K562 (cell line): Measurements from ENCODE around the gene B4GALNT2. TPM values are rescaled to one million over a fixed set of nuclear protein-coding genes. Genes with fewer than 3 reads are reported as not detected.

Experiments
- ATAC-seq: fragments of 200-7000 bp; cut with Tn5 transposase; 3 replicates; pipeline ENCODE4 v1.9.1; 2020; ENCODE audit warnings: moderate library complexity
- BruUV-seq: library from RNA; stranded (reverse); fragments of 400-500 nt; replicated peaks from 2 replicates; lab custom pipeline; 2021; lab: Mats Ljungman, UMichigan
- CTCF ChIA-PET: fragments of 300-600 bp; formaldehyde crosslinking; extraction: SDS; loops from one replicate; lab custom pipeline; 2021; ENCODE audit warnings: low intra/inter-chr PET ratio; lab: Yijun Ruan, JAX
- POLR2A ChIA-PET: fragments of 300-600, 350-650 bp; sonication (Branson Sonifier 250); formaldehyde crosslinking; extraction: SDS; loops from one replicate; lab custom pipeline; 2021; ENCODE audit warnings: antibody characterized with exemption, inconsistent platforms; lab: Yijun Ruan, JAX
- DNase-seq, 4 experiments: peaks; one replicate each; pipeline versions ENCODE4 v3.0.0 to v3.0.0-alpha.2; 2011 to 2018; ENCODE audit warnings: low spot score in 3 of 4, mixed read lengths in 3 of 4; ENCODE audit errors: extremely low read depth in 1 of 4
- FAIRE-seq: peaks from 2 replicates; lab custom pipeline; 2011; peaks lifted over from hg19 to GRCh38; lab: Jason Lieb, UNC
- H2AFZ ChIP-seq: 2 replicates; pipeline ENCODE4 v1.6.0; 2011; ENCODE audit warnings: low read depth, low read length, control low read depth, inconsistent platforms
- H3K27ac ChIP-seq: fragments of 200-600 bp; 3 replicates; pipeline ENCODE4 v1.8.0; 2011; ENCODE audit warnings: low read depth, mild to moderate bottlenecking, control low read depth, inconsistent platforms, low read length, moderate library complexity, mixed read lengths; ENCODE audit errors: extremely low read depth
- H3K27me3 ChIP-seq, 2 experiments: fragments of 300-600 bp in 1 of 2; 2 replicates in 1 of 2; 3 replicates in 1 of 2; pipeline versions ENCODE4 v1.6.0 to v1.8.0; 2011; ENCODE audit warnings: inconsistent platforms in 2 of 2, low read length in 2 of 2, mild to moderate bottlenecking in 1 of 2, mixed read lengths in 1 of 2, moderate library complexity in 1 of 2; ENCODE audit not compliant: control insufficient read depth in 2 of 2, insufficient read depth in 2 of 2
- H3K36me3 ChIP-seq: fragments of 300-600 bp; 3 replicates; pipeline ENCODE4 v1.8.0; 2011; ENCODE audit warnings: mild to moderate bottlenecking, low read length, inconsistent platforms; ENCODE audit not compliant: control insufficient read depth, insufficient read depth
- H3K4me1 ChIP-seq, 2 experiments: fragments of 200-600 bp in 1 of 2; replicated peaks in 1 of 2; 2 replicates in 1 of 2; 3 replicates in 1 of 2; pipeline versions ENCODE4 v1.5.1 to v1.8.0; 2011; ENCODE audit warnings: inconsistent platforms in 2 of 2, low read length in 2 of 2, mild to moderate bottlenecking in 1 of 2, mixed read lengths in 1 of 2, moderate library complexity in 1 of 2; ENCODE audit not compliant: control insufficient read depth in 2 of 2, insufficient read depth in 2 of 2
- H3K4me2 ChIP-seq: 2 replicates; pipeline ENCODE4 v1.6.1; 2011; ENCODE audit warnings: low read length, control low read depth, inconsistent platforms, mixed read lengths; ENCODE audit not compliant: insufficient read depth
- H3K4me3 ChIP-seq: fragments of 200-600 bp; sonication (generic), shearing (Covaris generic); 2 replicates; pipeline ENCODE4 v1.5.1; 2016; ENCODE audit warnings: control low read depth, inconsistent platforms
- H3K79me2 ChIP-seq: fragments of 200-600 bp; 3 replicates; pipeline ENCODE4 v1.8.0; 2011; ENCODE audit warnings: low read length, inconsistent platforms; ENCODE audit not compliant: control insufficient read depth, insufficient read depth
- H3K9ac ChIP-seq, 2 experiments: 2 replicates each; pipeline versions ENCODE4 v1.6.0 to v1.6.1; 2011; ENCODE audit warnings: low read depth in 2 of 2, low read length in 2 of 2, control low read depth in 1 of 2, inconsistent platforms in 1 of 2, mild to moderate bottlenecking in 1 of 2, mixed read lengths in 1 of 2; ENCODE audit not compliant: insufficient read depth in 1 of 2
- H3K9me1 ChIP-seq: one replicate; pipeline ENCODE4 v1.6.0; 2011; ENCODE audit warnings: inconsistent platforms, mild to moderate bottlenecking, low read length, moderate library complexity; ENCODE audit not compliant: control insufficient read depth, insufficient read depth
- H3K9me3 ChIP-seq: replicated peaks from 2 replicates; pipeline ENCODE4 v1.5.1; 2011; ENCODE audit warnings: low read depth, low read length, inconsistent platforms; ENCODE audit not compliant: control insufficient read depth, insufficient read depth
- H4K20me1 ChIP-seq: replicated peaks from 2 replicates; pipeline ENCODE4 v1.6.1; 2011; ENCODE audit warnings: low read length, inconsistent platforms, mixed read lengths; ENCODE audit not compliant: control insufficient read depth, insufficient read depth
- BACH1 ChIP-seq: fragments of 200-800 bp; sonication (Bioruptor generic); IDR thresholded peaks from 2 replicates; pipeline ENCODE4 v1.6.1; 2016; ENCODE audit warnings: missing genetic modification characterization, missing compliant biosample characterization
- GATA2 ChIP-seq: sonication (generic); formaldehyde crosslinking; IDR thresholded peaks from 2 replicates; pipeline ENCODE4 v1.4.0; 2020; ENCODE audit warnings: mild to moderate bottlenecking, missing genetic modification reagents
- LCOR ChIP-seq: sonication (generic); formaldehyde crosslinking; IDR thresholded peaks from 2 replicates; pipeline ENCODE4 v1.8.0; 2022; ENCODE audit warnings: mild to moderate bottlenecking, missing genetic modification reagents
- MAFG ChIP-seq: fragments of 450-650 bp; conservative IDR thresholded peaks from 2 replicates; pipeline ENCODE4 v1.6.1; 2016; ENCODE audit warnings: missing genetic modification characterization, missing compliant biosample characterization
- MCM2 ChIP-seq: fragments of 450-650 bp; IDR thresholded peaks from 2 replicates; pipeline ENCODE4 v1.6.1; 2017; ENCODE audit warnings: low read depth, mild to moderate bottlenecking
- MEIS2 ChIP-seq: fragments of 450-650 bp; IDR thresholded peaks from 2 replicates; pipeline ENCODE4 v1.6.1; 2014; ENCODE audit warnings: mild to moderate bottlenecking; ENCODE audit not compliant: partially characterized antibody
- NRF1 ChIP-seq, 2 experiments: fragments of 450-650 bp; IDR thresholded peaks in 1 of 2; conservative IDR thresholded peaks in 1 of 2; 2 replicates each; pipeline ENCODE4 v1.6.1; 2014; ENCODE audit warnings: mild to moderate bottlenecking in 2 of 2
- PRPF4 ChIP-seq: fragments of 200-400 bp; formaldehyde crosslinking; IDR thresholded peaks from one replicate; pipeline ENCODE4 v1.6.1; 2017; ENCODE audit warnings: low read length, low read depth, mild to moderate bottlenecking; ENCODE audit not compliant: insufficient read depth, poor library complexity, severe bottlenecking
- TEAD1 ChIP-seq, 2 experiments: fragments of 450-650 bp in 1 of 2; sonication (generic) in 1 of 2; formaldehyde crosslinking; IDR thresholded peaks; 2 replicates each; pipeline versions ENCODE4 v1.4.0 to v1.8.0; 2020 to 2022; ENCODE audit warnings: mild to moderate bottlenecking in 2 of 2, missing genetic modification reagents in 1 of 2
- THRAP3 ChIP-seq: fragments of 450-650 bp; IDR thresholded peaks from 2 replicates; pipeline ENCODE4 v1.6.1; 2016; ENCODE audit warnings: mild to moderate bottlenecking, inconsistent platforms, borderline replicate concordance
- ZNF23 ChIP-seq: fragments of 250-450 bp; sonication (Bioruptor Pico); IDR thresholded peaks from 2 replicates; pipeline ENCODE4 v1.4.0; 2020; ENCODE audit warnings: mild to moderate bottlenecking
- ZNF274 ChIP-seq: IDR thresholded peaks from 2 replicates; pipeline ENCODE4 v1.6.1; 2011; ENCODE audit warnings: low read depth, mild to moderate bottlenecking, low read length, moderate library complexity, borderline replicate concordance
- ZNF79 ChIP-seq: fragments of 250-450 bp; sonication (Bioruptor Pico); IDR thresholded peaks from 2 replicates; pipeline ENCODE4 v1.4.0; 2020; ENCODE audit warnings: low read depth, mild to moderate bottlenecking, moderate library complexity
- ZSCAN29 ChIP-seq: fragments of 450-650 bp; IDR thresholded peaks from 2 replicates; pipeline ENCODE4 v1.6.1; 2017
- WGBS: fragments of 100-300 bp; shearing (Covaris generic); methylation state at CpG from one replicate; pipeline ENCODE4 v1.1.6; 2016; ENCODE audit warnings: low coverage, mixed read lengths; ENCODE audit not compliant: insufficient coverage; ENCODE audit errors: missing lambda C conversion rate; 5-methylcytosine and 5-hydroxymethylcytosine counted together
- in situ Hi-C: fragments of 300-500 bp; cut with MboI; formaldehyde crosslinking; loops from 4 replicates; pipeline ENCODE4 v1.15.0; 2018; ENCODE audit warnings: inconsistent platforms, mixed read lengths
- intact Hi-C: fragments of 100-400 bp; cut with micrococcal nuclease; formaldehyde crosslinking; loops from 2 replicates; pipeline ENCODE4 v1.14.2; 2022
- polyA plus RNA-seq, 8 experiments: library from polyadenylated mRNA; depleted of rRNA in 4 of 8; stranded (reverse) in 5 of 8; unstranded in 3 of 8; fragments of >200 nt; fragmentation: Nextera tagmentation in 2 of 8; fragmentation: Illumina TruSeq in 1 of 8; extraction: Ambion mirVana in 2 of 8; extraction: Trizol in 1 of 8; gene quantifications; 2 replicates each; pipeline versions ENCODE4 v1.2.1 to v1.2.3, GENCODE V29; 2011 to 2014; ENCODE audit warnings: inconsistent platforms in 1 of 8, missing spikeins in 1 of 8
- total RNA-seq, 7 experiments: library from RNA; depleted of rRNA in 6 of 7; stranded (reverse); fragments of >200 nt in 6 of 7; fragmentation: Illumina TruSeq in 2 of 7; extraction: Trizol in 2 of 7; gene quantifications; 2 replicates each; pipeline versions ENCODE4 v1.2.1 to v1.2.3, GENCODE V29; 2011 to 2021; ENCODE audit warnings: low replicate concordance in 1 of 7
- TF ChIP-seq, protein P1 (sequence below), 2 experiments: fragments of 450-650 bp; formaldehyde crosslinking in 1 of 2; IDR thresholded peaks; 2 replicates each; pipeline versions ENCODE4 v1.4.0 to v1.6.1; 2014 to 2020; ENCODE audit warnings: mild to moderate bottlenecking in 2 of 2, borderline replicate concordance in 1 of 2, low read depth in 1 of 2
- TF ChIP-seq, protein P2 (sequence below): fragments of 250-450 bp; sonication (Bioruptor Pico); IDR thresholded peaks from 2 replicates; pipeline ENCODE4 v1.8.0; 2021; ENCODE audit warnings: borderline replicate concordance, mild to moderate bottlenecking, moderate library complexity; ENCODE audit not compliant: poor library complexity, severe bottlenecking

B4GALNT2 gene
- total and polyA plus RNA-seq, 9 of the 15 experiments (the other 6 are each of a cell fraction or from before 2014, with no cell fraction given), result not detected

GRCh38 chr17:49195751-49196150 is 63.2 kb downstream of the B4GALNT2 start:
- ATAC-seq, result no peak
- no TSS peak for BruUV-seq
- Histone ChIP-seq H4K20me1 (no peaks in the 10 kb centered on the region), H3K9ac (no peak overlapping the region), H3K79me2 (no peaks in the 10 kb centered on the region), H3K4me2 (no peak overlapping the region), H3K9me3 (no peaks in the 10 kb centered on the region), H2AFZ (no peak overlapping the region), H3K27me3 (peaks cover 2 to 4% of the 10 kb centered on the region in 2 experiments; a peak in 1 of 5 replicates), H3K4me3 (no peak overlapping the region), H3K36me3 (no peaks in the 10 kb centered on the region), H3K9me1 (no peaks in the 10 kb centered on the region), H3K4me1 (peaks cover 7 to 9% of the 10 kb centered on the region in 2 experiments; a peak in 3 of 5 replicates), H3K27ac (no peak overlapping the region)
- WGBS, result 44% methylated on average over 4 of the region's 4 CpGs
- DNase-seq, result no peak
- in situ Hi-C loops (no loop called here), intact Hi-C loops (no loop called here)
- no peak for FAIRE-seq
- ChIA-PET CTCF (no interaction called here), POLR2A (no interaction called here)
- TF ChIP-seq ZSCAN29 (no peak), ZNF274 (no peak), MCM2 (no peak), LCOR (CRISPR knock-in tag) (no peak), MAFG (tag) (no peak), NRF1 (conservative IDR thresholded peaks at IDR 0.05 in 1 of 2, IDR thresholded peaks at IDR 0.05 in 1 of 2) (no peak), PRPF4 (no peak), TEAD1 (CRISPR knock-in tag; IDR thresholded peaks at IDR 0.05) (no peak), THRAP3 (no peak), GATA2 (no peak), ZNF23 (no peak), ZNF79 (CRISPR knock-in tag) (no peak), MEIS2 (no peak), BACH1 (tag) (no peak)
- TF ChIP-seq, protein P1, sequence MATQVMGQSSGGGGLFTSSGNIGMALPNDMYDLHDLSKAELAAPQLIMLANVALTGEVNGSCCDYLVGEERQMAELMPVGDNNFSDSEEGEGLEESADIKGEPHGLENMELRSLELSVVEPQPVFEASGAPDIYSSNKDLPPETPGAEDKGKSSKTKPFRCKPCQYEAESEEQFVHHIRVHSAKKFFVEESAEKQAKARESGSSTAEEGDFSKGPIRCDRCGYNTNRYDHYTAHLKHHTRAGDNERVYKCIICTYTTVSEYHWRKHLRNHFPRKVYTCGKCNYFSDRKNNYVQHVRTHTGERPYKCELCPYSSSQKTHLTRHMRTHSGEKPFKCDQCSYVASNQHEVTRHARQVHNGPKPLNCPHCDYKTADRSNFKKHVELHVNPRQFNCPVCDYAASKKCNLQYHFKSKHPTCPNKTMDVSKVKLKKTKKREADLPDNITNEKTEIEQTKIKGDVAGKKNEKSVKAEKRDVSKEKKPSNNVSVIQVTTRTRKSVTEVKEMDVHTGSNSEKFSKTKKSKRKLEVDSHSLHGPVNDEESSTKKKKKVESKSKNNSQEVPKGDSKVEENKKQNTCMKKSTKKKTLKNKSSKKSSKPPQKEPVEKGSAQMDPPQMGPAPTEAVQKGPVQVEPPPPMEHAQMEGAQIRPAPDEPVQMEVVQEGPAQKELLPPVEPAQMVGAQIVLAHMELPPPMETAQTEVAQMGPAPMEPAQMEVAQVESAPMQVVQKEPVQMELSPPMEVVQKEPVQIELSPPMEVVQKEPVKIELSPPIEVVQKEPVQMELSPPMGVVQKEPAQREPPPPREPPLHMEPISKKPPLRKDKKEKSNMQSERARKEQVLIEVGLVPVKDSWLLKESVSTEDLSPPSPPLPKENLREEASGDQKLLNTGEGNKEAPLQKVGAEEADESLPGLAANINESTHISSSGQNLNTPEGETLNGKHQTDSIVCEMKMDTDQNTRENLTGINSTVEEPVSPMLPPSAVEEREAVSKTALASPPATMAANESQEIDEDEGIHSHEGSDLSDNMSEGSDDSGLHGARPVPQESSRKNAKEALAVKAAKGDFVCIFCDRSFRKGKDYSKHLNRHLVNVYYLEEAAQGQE (IDR thresholded peaks at IDR 0.05; ENCODE audit: borderline replicate concordance), result no peak
- TF ChIP-seq, protein P1 (CRISPR knock-in tag; IDR thresholded peaks at IDR 0.05; ENCODE audit: low read depth), result no peak
- TF ChIP-seq, protein P2, sequence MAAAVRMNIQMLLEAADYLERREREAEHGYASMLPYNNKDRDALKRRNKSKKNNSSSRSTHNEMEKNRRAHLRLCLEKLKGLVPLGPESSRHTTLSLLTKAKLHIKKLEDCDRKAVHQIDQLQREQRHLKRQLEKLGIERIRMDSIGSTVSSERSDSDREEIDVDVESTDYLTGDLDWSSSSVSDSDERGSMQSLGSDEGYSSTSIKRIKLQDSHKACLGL (CRISPR knock-in tag), result no peak
